Fibroblast of lung (primary cell): ENCODE results near the gene PAX2.

Source experiments
- CTCF ChIP-seq, 2 donors: IDR thresholded peaks in 1 of 2; conservative IDR thresholded peaks in 1 of 2; 1 replicate in 1 of 2; 2 replicates in 1 of 2; pipeline ENCODE4 v1.5.1; 2011 to 2012; ENCODE audit warnings: low read length in 2 of 2, control low read depth in 1 of 2, inconsistent platforms in 1 of 2, low read depth in 1 of 2, mild to moderate bottlenecking in 1 of 2
- EZH2 ChIP-seq: IDR thresholded peaks from 2 replicates; pipeline ENCODE4 v1.5.1; 2012; ENCODE audit warnings: low read length, control low read depth, mild to moderate bottlenecking; ENCODE audit errors: missing control alignments

GRCh38 chr10:100835810-100836209, 90.4 kb downstream of the PAX2 start:
- TF ChIP-seq CTCF (conservative IDR thresholded peaks at IDR 0.05 in 1 of 2, IDR thresholded peaks at IDR 0.05 in 1 of 2; ENCODE audit: low read depth in 1 of 2, low read length in 2 of 2), result no peak
- TF ChIP-seq EZH2, result no peak
